GM21717 (cell line): Measurements from ENCODE around the gene CAPZA2.

Experiments
- ATAC-seq: cut with Tn5 transposase; IDR thresholded peaks from one replicate; pipeline ENCODE4 v1.9.1; 2021; ENCODE audit warnings: mild to moderate bottlenecking, moderate library complexity; ENCODE audit not compliant: unreplicated experiment

The CAPZA2 gene

DNA sequence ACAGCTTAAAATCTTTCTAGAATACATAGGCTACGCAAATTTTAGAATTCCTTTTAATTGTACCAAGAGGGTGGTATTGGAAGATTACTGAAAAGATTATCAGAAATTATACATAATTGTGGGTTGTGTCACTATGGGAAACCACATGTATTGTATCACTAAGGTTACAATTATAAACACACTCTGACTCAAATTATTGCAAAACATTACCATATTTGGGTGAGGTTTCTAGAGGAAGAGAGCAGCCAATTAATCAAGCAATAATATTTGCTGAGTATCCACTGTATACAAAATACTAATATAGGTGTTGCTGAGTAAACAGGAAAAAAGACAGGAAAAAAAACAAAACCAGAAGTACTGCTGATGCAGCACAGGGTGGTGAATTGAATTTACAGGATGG lies 3.1 kb upstream of the CAPZA2 start:
- ATAC-seq, result no peak

- no peak for ATAC-seq
These were observed 670 bp upstream of the CAPZA2 start for GRCh38 chr7:116861717-116862116.

GRCh38 chr7:116862951-116863670 lies 724 bp downstream of the CAPZA2 start:
- peak; percentile 10 for ATAC-seq

DNA sequence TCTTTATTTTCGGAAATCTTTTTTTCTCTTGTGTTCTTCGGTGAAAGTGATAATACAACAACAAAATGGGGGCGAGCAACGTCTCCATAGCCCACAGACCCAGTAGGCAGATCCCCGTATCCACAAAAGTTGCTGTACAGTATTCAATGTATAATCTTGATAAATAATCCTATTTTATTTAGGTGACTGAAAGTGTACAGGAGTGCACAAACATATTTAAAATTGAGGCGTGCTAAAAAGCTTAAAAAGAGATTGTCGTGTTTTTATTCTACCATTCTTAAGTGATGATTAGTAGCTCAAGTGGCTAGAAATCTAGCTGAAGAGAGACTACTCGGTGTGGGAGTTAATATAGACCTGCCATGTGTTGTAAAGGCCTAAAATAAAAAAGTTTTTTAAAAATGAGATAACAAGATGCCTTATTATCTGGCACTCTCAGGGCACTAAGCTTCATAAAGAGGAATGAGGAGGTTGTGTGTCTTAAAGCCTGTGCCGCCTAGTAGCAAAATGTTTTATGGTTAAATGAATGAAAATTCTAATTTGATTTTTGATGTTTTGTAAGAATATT lies 1.6 kb downstream of the CAPZA2 start:
- ATAC-seq, result no peak

- ATAC-seq, result no peak
These were observed 8.8 kb downstream of the CAPZA2 start for GRCh38 chr7:116871061-116871700.

DNA sequence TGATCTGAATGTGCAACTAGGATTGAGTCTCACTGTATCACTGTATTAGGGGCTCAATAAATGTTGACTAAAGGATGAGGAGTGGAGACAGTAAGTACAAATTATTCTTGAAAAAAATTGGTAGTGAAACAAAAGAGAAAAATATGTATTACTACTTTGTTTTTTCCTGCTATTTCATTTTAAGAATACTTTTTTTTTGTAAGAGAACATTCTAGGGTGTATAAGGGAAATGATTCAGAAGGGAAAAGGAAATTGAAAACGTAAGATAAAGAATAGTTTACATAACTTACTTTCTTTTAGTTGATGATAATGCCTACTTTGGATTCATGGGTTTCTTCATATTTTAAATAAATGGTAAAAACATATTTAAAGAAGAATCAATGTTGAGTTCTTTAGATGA lies 9.6 kb downstream of the CAPZA2 start:
- ATAC-seq, result no peak

GRCh38 chr7:116873619-116874018 lies 11.2 kb downstream of the CAPZA2 start:
- ATAC-seq, result no peak

DNA sequence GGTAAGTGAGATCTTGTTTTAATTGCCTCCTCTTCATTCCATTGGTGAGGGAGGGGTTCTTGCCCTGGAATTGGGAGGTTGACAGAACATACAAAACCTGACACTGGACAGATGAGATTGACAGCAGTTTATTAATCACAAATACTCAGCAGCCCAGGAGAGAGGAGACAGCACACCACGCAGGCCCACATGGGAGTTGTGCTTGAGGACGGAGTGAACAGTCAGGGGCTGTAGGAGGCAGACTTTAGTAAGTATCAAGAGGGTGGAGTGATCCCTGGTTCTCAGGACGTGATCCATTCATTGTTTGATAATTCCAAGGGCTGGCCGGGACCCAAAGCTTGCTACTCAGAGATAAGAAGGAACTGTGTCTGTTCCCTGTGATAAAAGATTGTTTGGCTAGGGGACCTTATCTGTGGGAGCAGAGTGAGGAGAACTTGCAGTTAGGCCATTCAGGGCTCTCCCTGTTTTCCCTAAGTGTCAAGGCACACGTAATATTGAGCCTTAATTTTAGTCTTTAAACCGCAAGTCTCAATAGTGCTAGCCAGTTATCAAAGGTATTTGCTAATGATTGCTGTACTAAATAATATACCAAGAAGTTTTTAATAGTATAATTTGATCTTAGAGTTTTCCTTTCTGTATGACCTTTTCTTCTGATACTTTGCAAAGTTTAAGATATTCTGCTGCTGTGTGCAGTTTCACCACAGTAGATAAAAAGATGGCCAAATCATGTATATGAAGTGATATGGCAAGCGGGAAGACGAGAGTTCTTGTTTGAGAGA lies 14.5 kb downstream of the CAPZA2 start:
- no peak for ATAC-seq

- ATAC-seq, result no peak
These were observed 15.2 kb downstream of the CAPZA2 start for GRCh38 chr7:116877443-116878217.

DNA sequence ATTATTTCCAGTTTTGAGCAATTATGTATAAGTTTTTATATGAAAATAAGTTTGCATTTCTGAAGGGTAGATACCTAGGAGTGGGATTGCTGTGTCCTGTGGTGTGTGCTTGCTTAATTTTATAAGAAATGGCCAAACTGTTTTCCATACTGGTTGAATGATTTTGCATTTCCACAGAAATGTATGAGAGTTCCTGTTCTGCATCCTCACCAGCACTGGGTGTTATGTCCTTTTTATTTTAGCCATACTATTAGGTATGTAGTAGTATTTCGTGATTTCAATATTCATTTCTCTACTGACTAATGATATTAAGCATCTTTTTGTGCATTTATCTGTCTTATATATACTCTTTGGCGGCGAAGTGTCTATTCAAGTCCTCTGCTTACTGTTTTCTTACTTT lies 22.3 kb downstream of the CAPZA2 start:
- no peak for ATAC-seq

DNA sequence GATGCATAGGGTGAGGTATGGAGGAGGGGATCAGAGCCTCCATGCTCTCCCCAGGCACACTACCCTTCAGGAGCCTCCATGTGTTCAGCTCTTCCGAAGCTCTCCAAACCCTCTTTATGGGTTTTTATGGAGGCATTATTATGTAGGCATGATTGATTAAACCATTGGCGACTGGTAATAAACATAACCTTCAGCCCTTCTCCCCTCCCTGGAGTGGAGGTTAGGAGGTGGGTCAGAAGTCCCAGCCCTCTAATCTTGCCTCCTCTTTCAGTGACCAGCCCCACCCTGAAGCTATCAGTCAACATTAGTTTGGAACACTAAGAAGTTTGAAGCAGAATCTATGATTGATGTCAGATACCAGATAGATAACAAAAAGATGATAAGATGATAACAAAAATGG lies 23.3 kb downstream of the CAPZA2 start:
- ATAC-seq, result no peak

GRCh38 chr7:116886543-116887156 lies 24.3 kb downstream of the CAPZA2 start:
- ATAC-seq, result no peak

DNA sequence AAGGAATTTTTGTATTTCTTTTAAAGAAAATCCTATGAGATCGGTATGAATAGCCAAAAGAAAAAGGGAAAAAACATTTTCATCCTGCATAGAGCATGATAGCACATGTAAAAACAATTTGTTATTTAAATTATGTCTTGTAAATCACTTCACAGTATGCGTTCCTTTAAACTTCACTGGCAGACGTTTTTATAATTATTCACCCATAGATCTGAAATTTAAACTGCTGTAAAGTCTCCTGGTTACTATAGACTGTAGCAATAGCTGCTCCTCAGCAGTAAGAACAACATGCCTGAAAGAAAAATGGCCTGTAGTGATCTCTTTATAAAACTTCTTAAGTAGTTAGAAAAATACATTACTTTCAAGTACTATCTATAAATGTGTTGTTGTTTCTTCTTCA lies 26.5 kb downstream of the CAPZA2 start:
- no peak for ATAC-seq

- no peak for ATAC-seq
These were observed 33.5 kb downstream of the CAPZA2 start for GRCh38 chr7:116895849-116896248.

DNA sequence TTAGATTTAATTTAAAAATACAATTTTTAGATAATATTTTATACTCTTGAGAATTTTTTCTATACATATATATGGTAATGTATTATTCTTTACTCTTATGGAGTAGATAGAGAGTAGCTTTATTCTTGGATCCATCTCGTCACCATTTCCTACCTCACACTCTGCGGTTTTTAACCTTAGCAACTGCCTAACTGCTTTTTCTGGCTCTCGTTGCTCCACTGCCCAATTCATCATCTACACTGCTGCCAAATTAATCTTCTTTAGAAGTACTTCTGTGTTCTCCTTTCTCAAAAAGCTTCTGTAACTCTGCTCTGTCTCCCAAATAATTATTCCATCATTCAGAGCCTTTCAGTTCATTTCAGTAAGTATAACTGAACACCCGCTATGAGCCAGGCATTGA lies 35.3 kb downstream of the CAPZA2 start:
- no peak for ATAC-seq

- ATAC-seq, result no peak
These were observed 36.9 kb downstream of the CAPZA2 start for GRCh38 chr7:116899308-116899707.

DNA sequence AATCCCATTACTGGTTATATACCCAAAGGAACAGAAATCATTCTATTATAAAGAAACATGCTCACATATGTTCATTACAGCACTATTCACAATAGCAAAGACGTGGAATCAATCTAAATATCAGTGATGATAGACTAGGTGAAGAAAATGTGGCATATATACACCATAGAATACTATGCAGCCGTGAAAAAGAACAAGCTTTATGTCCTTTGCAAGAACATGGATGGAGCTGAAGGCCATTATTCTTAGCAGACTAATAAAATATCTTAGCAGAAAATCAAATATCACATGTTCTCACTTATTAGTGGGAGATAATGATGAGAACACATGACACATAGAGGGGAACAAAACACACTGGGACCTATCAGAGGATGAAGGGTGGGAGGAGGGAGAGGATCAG lies 38.8 kb downstream of the CAPZA2 start:
- ATAC-seq, result no peak

DNA sequence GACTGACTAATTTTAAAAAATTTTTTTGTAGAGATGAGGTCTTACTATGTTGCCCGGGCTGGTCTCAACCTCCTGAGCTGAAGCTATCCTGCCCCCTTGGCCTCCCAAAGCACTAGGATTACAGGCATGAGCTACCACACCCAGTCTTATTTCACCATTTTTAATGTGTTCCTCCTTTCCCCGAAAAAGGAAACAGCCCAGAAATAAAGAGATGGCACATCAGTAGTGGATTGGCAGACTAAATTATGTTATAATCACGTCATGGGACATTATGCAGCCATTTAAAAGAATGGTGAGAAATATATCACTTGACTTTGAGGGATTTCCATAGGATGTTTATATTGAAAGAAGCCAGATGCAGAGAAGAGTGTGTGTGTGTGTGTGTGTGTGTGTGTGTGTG lies 40.5 kb downstream of the CAPZA2 start:
- ATAC-seq, result no peak

GRCh38 chr7:116906391-116906790 lies 44.0 kb downstream of the CAPZA2 start:
- ATAC-seq, result no peak

DNA sequence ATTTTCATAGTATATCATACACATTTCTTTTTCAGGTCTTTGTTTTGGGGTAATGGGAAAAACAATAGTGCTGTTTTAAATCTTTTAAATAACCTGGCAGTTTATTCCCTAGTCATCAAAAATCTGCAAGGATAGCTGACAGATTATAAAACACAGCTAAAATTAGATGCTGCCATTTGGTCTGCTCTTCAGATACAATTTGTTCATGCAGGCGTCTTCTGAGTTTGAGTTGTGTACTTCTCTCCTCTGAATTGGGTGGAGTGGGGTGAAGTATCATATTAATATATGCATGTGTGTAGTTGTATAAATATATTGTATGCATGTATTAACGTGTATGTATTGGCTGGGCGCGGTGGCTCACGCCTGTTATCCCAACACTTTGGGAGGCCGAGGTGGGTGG lies 48.0 kb downstream of the CAPZA2 start:
- no peak for ATAC-seq

DNA sequence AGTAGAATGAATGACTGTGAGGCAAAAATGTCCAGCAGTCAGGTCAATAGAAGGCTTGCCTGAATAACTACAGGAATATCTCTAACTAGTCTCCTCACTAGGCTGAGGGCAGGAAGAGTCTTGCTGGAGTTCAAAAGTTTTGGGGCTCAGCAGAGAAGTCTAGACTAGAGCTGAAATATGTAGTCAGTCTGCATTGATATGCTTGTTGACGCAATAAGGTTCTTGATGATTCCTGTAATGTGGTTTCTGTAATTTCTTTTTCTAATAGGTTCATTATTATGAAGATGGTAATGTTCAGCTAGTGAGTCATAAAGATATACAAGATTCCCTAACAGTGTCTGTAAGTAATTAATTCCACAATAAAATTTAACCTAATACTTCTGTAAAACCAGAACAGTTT lies 49.4 kb downstream of the CAPZA2 start:
- no peak for ATAC-seq
